GM18858 (cell line): ENCODE measurements around the gene BRIP1.

Experiments used
- ATAC-seq: cut with Tn5 transposase; IDR thresholded peaks from one replicate; pipeline ENCODE4 v1.9.1; 2021; ENCODE audit not compliant: unreplicated experiment

The BRIP1 gene

GRCh38 chr17:61639818-61640217 lies 223.5 kb downstream of the BRIP1 start:
- no peak for ATAC-seq

GRCh38 chr17:61638087-61638486 lies 225.2 kb downstream of the BRIP1 start:
- no peak for ATAC-seq

GRCh38 chr17:61635913-61636432 lies 227.4 kb downstream of the BRIP1 start:
- ATAC-seq, result no peak

GRCh38 chr17:61634942-61635538 lies 228.3 kb downstream of the BRIP1 start:
- ATAC-seq, result no peak

- ATAC-seq, result no peak
Observed at GRCh38 chr17:61634011-61634539, 229.3 kb downstream of the BRIP1 start.

- no peak for ATAC-seq
Observed at GRCh38 chr17:61632826-61633225, 230.5 kb downstream of the BRIP1 start.

- ATAC-seq, result no peak
Observed at GRCh38 chr17:61631800-61632199, 231.5 kb downstream of the BRIP1 start.
